GM19025 (cell line): ENCODE measurements around the gene GPR78.
"Not testable (repeated sequence)": the region's sequence is repeated elsewhere in the genome, so short reads cannot be mapped to it uniquely, and the experiment has no call there.

ENCODE experiments used
- ATAC-seq: cut with Tn5 transposase; IDR thresholded peaks from one replicate; pipeline ENCODE4 v1.9.1; 2021; ENCODE audit warnings: mild to moderate bottlenecking, low read depth, moderate library complexity; ENCODE audit not compliant: unreplicated experiment

Gene GPR78

DNA sequence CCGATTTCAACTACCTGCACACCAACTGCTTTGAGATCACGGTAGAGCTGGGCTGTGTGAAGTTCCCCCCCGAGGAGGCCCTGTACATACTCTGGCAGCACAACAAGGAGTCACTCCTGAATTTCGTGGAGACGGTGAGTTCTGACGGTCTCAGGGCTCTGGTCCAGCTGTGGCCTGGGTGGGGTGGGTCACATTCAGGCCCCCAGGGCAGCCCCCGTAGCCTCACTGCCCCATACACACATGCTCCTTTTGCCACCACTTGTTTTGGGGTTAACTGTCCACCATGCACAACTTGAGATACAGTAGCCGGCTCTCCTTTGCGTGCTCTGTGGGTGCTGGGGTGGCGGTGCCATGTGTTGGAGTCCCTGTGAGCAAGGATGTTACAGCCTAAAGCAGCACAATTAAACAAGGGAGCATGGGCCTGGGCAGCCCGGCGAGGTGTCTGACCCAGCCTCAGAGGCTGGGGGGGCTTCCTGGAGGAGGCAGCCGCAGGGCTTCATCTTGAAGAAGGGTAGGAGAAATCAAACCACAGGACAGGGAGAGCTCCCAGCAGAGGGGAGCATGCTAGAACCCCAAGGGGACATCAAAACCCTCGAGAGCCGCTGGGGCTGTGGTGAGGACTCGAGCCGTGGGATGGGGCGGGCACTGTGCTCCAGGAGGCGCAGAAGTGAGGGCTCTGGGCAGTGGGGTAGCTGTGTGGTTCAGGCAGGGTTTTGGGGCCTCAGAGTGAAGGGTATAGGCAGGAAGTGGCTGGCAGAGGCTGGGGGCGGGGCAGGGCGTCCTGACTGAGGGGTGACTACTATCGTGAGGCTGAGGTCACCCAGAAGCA is 34.4 kb downstream of the GPR78 start:
- no peak for ATAC-seq

DNA sequence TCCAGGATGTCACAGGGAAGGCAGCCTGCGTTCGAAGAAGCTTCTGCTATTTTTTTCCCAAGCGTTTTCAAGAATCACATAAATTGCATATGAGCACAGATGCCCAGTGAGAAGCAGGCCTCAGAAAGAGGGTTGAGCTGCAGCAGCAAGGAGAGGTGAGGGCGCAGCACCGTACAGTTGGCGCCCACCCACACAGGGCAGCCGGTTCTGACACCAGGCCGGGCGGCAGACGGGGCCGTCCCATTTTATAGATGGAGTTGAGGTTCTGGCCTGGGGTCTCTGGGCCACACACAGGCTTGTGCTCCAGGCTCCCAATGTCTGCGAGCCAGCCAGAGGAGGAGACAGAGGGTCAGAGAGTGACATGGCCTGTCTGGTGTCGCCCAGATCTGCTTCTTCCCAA is 35.2 kb downstream of the GPR78 start:
- no peak for ATAC-seq

DNA sequence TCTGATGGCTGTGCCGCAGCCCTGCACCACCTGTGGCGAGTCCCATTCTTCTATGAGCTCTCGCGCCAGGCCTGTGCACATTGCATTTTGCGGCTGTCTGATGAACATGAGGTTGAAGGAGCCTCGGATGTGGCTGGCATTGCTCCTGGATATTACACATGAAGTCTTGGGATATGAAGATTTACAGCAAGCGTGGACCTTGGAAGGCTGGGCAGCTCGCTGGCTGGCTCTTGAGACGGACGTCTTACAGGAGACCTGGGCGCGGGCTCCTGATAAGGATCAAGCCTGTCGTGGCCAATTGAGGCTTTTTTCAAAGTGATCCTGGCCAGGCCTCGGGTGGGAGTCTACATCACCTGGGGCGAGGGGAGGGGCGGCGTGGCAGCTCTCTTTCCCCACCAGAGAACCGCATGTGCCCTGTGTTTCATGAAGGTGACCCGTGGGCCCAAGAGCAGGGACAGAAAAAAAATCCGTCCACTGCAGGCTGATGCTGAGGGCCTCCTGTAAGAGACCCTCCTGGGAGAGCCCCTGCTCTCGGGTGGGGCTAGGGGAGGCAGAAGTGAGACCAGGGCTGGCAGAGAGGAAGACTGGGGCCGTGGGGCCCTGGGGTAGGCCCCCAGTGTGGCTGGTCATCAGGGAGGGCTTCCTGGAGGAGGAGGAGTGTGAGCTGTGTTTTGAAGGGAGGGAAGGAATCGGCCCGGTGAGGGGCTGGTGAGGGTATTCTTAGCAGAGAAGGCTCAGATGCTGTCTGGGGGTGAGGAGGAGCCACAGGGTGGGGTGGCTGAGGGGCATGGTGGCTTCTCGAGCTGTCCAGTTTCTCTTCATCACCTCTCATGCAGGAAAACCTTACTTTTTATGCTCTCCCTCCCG is 36.0 kb downstream of the GPR78 start:
- ATAC-seq, result no peak

DNA sequence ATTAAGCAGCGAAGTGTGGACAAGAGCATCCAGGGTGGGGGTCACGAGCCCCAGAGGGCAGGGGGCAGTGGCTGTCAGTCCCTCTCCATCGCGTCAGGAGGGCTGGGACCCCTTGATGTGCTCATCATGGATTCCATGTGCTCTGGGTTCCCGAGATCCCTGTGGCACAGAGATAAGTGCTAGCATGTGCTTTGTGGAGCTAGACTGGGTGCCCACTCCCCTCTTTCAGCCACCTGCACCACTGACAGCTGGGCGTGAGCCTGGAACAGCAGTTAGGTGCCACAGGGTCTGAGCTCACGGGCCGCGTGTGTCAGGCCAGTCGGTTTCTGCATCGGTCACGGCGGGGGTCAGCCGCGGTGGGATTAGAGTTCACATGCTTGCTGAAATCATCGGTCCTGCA is 36.6 kb downstream of the GPR78 start:
- ATAC-seq, result no peak

DNA sequence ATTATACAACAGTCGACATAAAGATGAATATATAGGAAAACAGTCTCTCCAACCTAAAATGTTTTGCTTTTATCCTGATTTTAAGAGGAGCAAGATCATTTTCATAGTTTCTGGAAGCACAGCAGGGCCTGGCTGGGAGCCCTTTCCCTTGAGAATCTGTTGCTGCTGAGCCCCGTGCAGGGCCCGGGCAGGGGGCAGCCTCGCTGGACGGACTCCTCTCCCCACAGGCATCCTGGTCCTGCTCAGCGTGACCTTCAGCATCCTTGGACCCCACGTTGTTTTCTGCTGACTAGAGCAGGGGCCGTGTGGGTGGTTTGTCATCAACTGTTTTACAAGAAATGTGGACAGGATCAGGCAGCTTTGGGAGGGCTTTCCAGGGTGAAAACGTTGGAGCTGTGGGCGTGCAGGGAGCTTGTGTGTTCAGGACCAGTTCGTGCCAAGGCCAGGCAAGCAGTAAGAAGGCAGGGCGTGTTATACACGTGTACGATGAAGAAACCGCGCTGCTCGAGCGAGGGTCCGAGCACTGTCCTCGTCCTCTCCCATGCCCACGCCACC is 37.4 kb downstream of the GPR78 start:
- no peak for ATAC-seq

DNA sequence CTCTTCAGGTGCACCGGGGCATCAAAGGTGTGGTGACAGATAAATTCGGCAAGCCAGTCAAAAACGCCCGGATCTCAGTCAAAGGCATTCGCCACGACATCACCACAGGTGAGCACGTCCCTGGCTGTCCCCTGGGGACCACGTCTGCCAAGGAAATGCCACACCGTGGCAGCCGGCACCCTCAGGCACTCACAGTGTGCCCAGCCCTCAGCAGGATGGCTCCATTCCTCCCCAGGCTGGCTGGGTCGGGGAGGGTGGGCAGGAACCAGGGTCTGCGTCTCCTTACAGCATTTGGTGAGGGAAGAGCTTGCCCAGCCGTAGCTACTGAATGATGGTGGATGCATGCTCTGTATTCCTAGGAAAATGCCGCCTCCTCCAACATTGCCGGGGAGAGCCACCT is 38.2 kb downstream of the GPR78 start:
- no peak for ATAC-seq

DNA sequence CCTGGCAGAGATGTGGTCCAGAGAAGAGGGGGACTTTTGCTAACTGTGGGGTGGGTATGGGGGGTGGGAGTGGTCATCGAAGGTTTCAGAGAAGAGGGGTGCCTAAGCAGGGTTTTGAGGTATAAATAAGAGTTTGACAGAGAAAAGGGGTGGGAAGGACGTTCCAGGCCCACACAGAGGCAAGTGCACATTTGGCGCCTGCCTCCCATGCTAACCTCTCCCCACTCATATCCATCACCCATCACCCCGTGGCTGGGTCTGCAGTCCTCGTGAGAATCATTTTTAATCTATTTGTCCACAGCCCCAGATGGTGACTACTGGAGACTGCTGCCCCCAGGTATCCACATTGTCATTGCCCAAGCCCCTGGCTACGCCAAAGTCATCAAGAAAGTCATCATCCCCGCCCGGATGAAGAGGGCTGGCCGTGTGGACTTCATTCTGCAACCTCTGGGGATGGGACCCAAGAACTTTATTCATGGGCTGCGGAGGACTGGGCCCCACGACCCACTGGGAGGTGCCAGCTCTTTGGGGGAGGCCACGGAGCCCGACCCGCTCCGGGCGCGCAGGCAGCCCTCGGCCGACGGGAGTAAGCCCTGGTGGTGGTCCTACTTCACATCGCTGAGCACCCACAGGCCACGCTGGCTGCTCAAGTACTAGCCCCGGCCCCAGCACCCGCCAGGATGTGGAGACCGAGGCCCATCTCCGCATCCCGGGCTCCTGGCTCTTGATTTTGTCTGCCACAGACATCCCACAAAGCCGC is 38.9 kb downstream of the GPR78 start:
- no peak for ATAC-seq

DNA sequence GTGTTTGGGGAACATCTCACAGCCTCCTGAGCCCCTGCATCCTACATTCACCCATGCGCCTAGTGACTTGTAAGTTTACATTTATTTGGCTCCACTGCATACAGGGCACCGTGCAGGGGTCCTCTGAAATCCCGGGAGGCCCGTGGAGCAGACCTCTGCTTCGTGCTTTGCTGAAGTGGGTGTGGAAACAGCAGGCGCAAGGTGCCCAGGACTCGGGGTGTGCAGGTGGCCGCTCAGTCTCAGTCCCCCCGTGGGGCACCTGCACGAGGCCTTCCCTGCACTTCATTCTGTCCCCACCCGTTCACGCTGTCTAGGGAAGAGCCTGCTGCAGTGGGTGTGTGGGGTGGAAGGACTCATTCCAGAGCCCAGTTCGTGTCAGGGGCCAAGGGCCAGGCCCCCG is 40.9 kb downstream of the GPR78 start:
- not testable (repeated sequence) for ATAC-seq

DNA sequence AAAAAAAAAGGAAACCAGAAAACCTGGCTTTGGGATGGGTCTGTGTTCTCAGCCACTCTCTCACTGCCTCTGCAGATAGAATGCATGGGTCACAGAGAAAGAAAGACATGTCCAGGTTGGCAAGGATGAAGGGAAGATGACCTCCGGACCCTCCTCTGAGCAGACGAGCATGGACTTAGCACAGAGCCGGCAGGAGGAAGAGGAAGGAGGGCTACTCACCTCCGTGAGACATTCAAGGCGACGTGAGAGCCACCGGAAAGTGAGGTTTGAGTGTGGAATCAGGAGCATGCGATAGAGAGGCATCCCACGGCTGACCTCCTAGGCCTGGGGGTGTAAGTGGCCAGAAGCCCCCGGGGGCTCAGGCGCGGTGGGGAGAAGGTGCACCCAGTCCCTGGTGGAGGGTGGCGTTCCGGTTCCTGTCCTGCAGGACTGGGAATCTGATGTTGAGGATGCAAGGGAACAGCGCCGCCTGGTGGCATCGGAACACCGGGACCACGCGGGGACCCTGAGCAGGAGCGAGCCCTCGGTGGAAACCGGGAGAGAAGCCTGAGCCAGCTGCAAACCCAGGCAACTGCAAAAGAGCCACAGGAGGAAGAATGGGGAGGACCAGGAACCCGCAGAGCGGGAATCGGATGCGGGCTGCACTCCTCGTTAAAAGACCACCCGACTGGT is 44.5 kb downstream of the GPR78 start:
- ATAC-seq, result not testable (repeated sequence)

DNA sequence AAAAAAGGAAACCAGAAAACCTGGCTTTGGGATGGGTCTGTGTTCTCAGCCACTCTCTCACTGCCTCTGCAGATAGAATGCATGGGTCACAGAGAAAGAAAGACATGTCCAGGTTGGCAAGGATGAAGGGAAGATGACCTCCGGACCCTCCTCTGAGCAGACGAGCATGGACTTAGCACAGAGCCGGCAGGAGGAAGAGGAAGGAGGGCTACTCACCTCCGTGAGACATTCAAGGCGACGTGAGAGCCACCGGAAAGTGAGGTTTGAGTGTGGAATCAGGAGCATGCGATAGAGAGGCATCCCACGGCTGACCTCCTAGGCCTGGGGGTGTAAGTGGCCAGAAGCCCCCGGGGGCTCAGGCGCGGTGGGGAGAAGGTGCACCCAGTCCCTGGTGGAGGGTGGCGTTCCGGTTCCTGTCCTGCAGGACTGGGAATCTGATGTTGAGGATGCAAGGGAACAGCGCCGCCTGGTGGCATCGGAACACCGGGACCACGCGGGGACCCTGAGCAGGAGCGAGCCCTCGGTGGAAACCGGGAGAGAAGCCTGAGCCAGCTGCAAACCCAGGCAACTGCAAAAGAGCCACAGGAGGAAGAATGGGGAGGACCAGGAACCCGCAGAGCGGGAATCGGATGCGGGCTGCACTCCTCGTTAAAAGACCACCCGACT is 50.2 kb downstream of the GPR78 start:
- not testable (repeated sequence) for ATAC-seq

DNA sequence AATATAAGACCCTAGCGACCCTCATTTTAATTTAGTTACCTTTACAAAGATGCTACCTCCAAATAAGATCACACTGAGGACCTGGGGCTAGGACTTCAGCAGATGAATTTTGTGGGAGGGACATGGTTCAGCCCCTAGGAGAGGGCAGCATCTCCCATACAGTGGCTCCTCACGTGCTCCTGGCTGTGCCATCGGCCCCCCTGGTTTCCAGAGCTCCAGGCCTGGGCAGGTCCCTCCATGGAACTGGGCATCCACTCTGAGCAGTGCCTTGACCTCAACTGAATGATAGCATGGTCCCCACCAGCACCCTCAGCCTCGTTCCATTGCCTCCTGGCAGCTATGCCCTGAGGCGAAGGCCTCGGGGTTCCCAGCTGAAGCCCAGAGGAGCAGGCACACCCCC is 51.7 kb downstream of the GPR78 start:
- not testable (repeated sequence) for ATAC-seq

DNA sequence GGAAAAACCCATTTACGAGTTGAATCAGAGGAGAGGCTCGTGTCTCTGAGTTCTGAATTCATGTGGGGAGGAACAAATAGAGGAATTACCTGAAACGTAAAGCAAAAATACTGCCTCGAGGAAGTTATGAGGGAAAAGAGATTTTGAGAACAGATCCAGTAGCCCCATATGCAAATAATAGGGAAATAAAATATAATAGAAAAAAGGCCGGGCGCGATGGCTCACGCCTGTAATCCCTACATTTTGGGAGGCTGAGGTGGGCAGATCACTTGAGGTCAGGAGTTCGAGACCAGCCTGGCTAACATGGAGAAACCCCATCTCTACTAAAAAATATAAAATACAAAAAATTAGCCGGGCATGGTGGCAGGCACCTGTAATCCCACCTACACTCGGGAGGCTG is 54.6 kb downstream of the GPR78 start:
- ATAC-seq, result not testable (repeated sequence)

DNA sequence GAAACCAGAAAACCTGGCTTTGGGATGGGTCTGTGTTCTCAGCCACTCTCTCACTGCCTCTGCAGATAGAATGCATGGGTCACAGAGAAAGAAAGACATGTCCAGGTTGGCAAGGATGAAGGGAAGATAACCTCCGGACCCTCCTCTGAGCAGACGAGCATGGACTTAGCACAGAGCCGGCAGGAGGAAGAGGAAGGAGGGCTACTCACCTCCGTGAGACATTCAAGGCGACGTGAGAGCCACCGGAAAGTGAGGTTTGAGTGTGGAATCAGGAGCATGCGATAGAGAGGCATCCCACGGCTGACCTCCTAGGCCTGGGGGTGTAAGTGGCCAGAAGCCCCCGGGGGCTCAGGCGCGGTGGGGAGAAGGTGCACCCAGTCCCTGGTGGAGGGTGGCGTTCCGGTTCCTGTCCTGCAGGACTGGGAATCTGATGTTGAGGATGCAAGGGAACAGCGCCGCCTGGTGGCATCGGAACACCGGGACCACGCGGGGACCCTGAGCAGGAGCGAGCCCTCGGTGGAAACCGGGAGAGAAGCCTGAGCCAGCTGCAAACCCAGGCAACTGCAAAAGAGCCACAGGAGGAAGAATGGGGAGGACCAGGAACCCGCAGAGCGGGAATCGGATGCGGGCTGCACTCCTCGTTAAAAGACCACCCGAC is 55.8 kb downstream of the GPR78 start:
- ATAC-seq, result not testable (repeated sequence)
